ENCODE measurements around the gene DACT1. TPM values are rescaled to one million over a fixed set of nuclear protein-coding genes. Genes with fewer than 3 reads are reported as not detected.

Gene DACT1, protein sequence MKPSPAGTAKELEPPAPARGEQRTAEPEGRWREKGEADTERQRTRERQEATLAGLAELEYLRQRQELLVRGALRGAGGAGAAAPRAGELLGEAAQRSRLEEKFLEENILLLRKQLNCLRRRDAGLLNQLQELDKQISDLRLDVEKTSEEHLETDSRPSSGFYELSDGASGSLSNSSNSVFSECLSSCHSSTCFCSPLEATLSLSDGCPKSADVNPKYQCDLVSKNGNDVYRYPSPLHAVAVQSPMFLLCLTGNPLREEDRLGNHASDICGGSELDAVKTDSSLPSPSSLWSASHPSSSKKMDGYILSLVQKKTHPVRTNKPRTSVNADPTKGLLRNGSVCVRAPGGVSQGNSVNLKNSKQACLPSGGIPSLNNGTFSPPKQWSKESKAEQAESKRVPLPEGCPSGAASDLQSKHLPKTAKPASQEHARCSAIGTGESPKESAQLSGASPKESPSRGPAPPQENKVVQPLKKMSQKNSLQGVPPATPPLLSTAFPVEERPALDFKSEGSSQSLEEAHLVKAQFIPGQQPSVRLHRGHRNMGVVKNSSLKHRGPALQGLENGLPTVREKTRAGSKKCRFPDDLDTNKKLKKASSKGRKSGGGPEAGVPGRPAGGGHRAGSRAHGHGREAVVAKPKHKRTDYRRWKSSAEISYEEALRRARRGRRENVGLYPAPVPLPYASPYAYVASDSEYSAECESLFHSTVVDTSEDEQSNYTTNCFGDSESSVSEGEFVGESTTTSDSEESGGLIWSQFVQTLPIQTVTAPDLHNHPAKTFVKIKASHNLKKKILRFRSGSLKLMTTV
- polyA plus RNA-seq = 0.13 and 1.9 TPM in 2 replicates

DNA sequence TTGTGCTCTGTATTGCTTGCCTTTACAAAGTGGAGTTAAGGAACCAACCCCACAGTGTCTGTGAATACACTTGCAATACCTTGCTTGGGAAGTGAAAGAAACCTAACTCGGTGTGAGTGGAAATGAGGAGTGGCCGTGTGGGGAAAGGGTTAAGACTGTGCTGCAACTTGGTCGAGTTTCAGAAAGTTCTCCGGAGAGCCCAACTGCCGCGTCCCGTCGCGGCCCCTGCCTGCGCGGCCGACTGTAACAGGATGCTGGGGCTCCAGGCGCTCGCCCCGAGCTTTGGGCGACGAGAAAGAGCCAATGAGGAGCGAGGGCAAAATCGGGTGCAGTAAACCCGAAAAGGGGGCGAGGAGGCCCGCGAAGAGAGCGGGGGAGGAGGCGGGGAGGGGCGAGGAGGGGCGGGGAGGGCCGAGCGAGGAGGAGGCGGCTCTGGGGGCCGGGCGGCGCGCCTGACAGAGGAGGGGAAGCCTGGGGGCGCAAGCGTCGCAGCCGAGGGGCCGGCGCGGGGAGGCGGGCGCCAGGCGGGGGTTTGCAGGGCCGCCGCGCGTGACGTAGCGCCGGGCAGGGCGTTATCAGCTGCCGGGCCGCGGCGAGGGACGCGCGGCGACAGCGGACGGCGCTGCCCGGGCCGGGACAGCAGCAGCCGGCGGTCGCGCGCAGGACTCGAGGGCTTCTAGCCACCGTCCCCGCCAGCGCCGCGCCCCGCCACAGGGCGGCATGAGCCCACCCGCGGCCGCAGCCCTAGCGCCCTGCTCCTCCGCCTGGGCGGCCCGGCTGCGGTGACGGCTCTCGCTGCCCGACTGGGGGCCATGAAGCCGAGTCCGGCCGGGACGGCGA is at the start of gene DACT1:
TSS of gene DACT1 (plus strand) at position 572 of the 840 bp plus-strand sequence. CDS start at position 813, 241 bp downstream.

Other genes starting within 250 kb of the DACT1 start
- gene TOMM20L, start 242.0 kb upstream of the DACT1 start, polyA plus RNA-seq = not detected in 2 replicates
- gene TIMM9, start 210.4 kb upstream of the DACT1 start, polyA plus RNA-seq = 129 and 150 TPM in 2 replicates
- gene KIAA0586, start 210.2 kb upstream of the DACT1 start, polyA plus RNA-seq = 11.3 and 15.4 TPM in 2 replicates

Measured in Purkinje cell (primary cell).